Left renal cortex interstitium (tissue), 4 donors: ENCODE data around the gene SLC6A9. TPM values are rescaled to one million over a fixed set of nuclear protein-coding genes. Genes with fewer than 3 reads are reported as not detected.

ENCODE experiments used
- DNase-seq, 4 donors: peaks; one replicate each; pipeline ENCODE4 v3.0.0-alpha.2; 2013; ENCODE audit warnings: low read depth in 4 of 4, low spot score in 2 of 4, missing footprints in 1 of 4
- polyA plus RNA-seq, 4 donors: library from polyadenylated mRNA; unstranded; fragments of 120-200 nt; gene quantifications; one replicate each; pipeline ENCODE4 v1.2.1, GENCODE V29; 2013; ENCODE audit not compliant: insufficient read length in 4 of 4

The SLC6A9 gene
- polyA plus RNA-seq, 4 donors = 5.6 to 8.8 (median 6.9) TPM

GRCh38 chr1:44012404-44012803, 18.9 kb downstream of the SLC6A9 start:
- DNase-seq = no peak

GRCh38 chr1:44010935-44011471, 20.3 kb downstream of the SLC6A9 start:
- DNase-seq = no peak

GRCh38 chr1:44008259-44008658, 23.0 kb downstream of the SLC6A9 start:
- DNase-seq = no peak

GRCh38 chr1:44002606-44003157, 28.6 kb downstream of the SLC6A9 start:
- no peak for DNase-seq

- DNase-seq = no peak
Measured at GRCh38 chr1:44002165-44002564, 29.1 kb downstream of the SLC6A9 start.

- no peak for DNase-seq
Measured at GRCh38 chr1:44000122-44000665, 31.1 kb downstream of the SLC6A9 start.

- DNase-seq = no peak
Measured at GRCh38 chr1:43999455-43999854, 31.8 kb downstream of the SLC6A9 start.

- DNase-seq = no peak
Measured at GRCh38 chr1:43998000-43998378, 33.3 kb downstream of the SLC6A9 start.

- no peak for DNase-seq
Measured at GRCh38 chr1:43997295-43997999, 33.8 kb downstream of the SLC6A9 start.

- DNase-seq = no peak
Measured at GRCh38 chr1:43996733-43997115, 34.5 kb downstream of the SLC6A9 start.

- DNase-seq = no peak
Measured at GRCh38 chr1:43995984-43996732, 35.1 kb downstream of the SLC6A9 start.

GRCh38 chr1:43994794-43995790, 36.2 kb downstream of the SLC6A9 start:
- no peak for DNase-seq

GRCh38 chr1:43994071-43994470, 37.2 kb downstream of the SLC6A9 start:
- DNase-seq = no peak

GRCh38 chr1:43993206-43993914, 37.9 kb downstream of the SLC6A9 start:
- DNase-seq = no peak

GRCh38 chr1:43992232-43992995, 38.8 kb downstream of the SLC6A9 start:
- no peak for DNase-seq

- peak in 1 of 4 donors; percentile 68 for DNase-seq
Measured at GRCh38 chr1:43991476-43992231, 39.6 kb downstream of the SLC6A9 start, which contains the start of gene CCDC24. CCDC24 (plus strand) TSS chr1:43991599; CDS start chr1:43991879, 280 bp downstream.

GRCh38 chr1:43991200-43991475, 40.1 kb downstream of the SLC6A9 start:
- no peak for DNase-seq
